SK-N-SH treated with all-trans-retinoic acid at 6 μM for 48 hours (cell line): Measurements from ENCODE around the gene BTF3L4.
"Not testable (repeated sequence)": the region's sequence is repeated elsewhere in the genome, so short reads cannot be mapped to it uniquely, and the experiment has no call there.

Experiments used
- PATZ1 ChIP-seq: fragments of 250-450 bp; sonication (Bioruptor Pico); IDR thresholded peaks from 2 replicates; pipeline ENCODE4 v1.8.0; 2020; ENCODE audit warnings: mild to moderate bottlenecking, moderate library complexity, borderline replicate concordance
- PPARA ChIP-seq: fragments of 250-450 bp; sonication (Bioruptor Pico); IDR thresholded peaks from 2 replicates; pipeline ENCODE4 v1.5.0; 2020; ENCODE audit warnings: mild to moderate bottlenecking, borderline replicate concordance

GRCh38 chr1:52028839-52029238, 27.3 kb upstream of the BTF3L4 start:
- TF ChIP-seq PATZ1 (CRISPR knock-in tag); PPARA: not testable (repeated sequence)
